H9 (cell line): ENCODE measurements around the gene SMLR1. TPM values are rescaled to one million over a fixed set of nuclear protein-coding genes. Genes with fewer than 3 reads are reported as not detected.

Source experiments
- DNase-seq: peaks from one replicate; pipeline ENCODE4 v3.0.0-alpha.2; 2017
- H2AFZ ChIP-seq: one replicate; pipeline ENCODE4 v1.6.1; 2013; ENCODE audit warnings: mild to moderate bottlenecking, low read length, control low read depth, moderate library complexity
- H2AK5ac ChIP-seq: 2 replicates; pipeline ENCODE4 v1.6.1; 2013; ENCODE audit warnings: low read length, control low read depth, mixed read lengths; ENCODE audit not compliant: insufficient read length
- H2BK120ac ChIP-seq: one replicate; pipeline ENCODE4 v1.6.1; 2013; ENCODE audit warnings: low read depth, mild to moderate bottlenecking, low read length, control low read depth, inconsistent platforms; ENCODE audit not compliant: poor library complexity, severe bottlenecking
- H2BK12ac ChIP-seq: 2 replicates; pipeline ENCODE4 v1.6.1; 2013; ENCODE audit warnings: low read length, control low read depth, mixed read lengths, low read depth; ENCODE audit not compliant: insufficient read length
- H2BK15ac ChIP-seq: 2 replicates; pipeline ENCODE4 v1.6.1; 2013; ENCODE audit warnings: low read depth, low read length, control low read depth
- H2BK20ac ChIP-seq: one replicate; pipeline ENCODE4 v1.6.1; 2013; ENCODE audit warnings: low read depth, mild to moderate bottlenecking, low read length, control low read depth, inconsistent platforms; ENCODE audit not compliant: poor library complexity, severe bottlenecking
- H2BK5ac ChIP-seq: 2 replicates; pipeline ENCODE4 v1.6.1; 2013; ENCODE audit warnings: low read length, control low read depth, mixed read lengths; ENCODE audit not compliant: insufficient read length
- H3K14ac ChIP-seq: 2 replicates; pipeline ENCODE4 v1.6.1; 2013; ENCODE audit warnings: low read length, control low read depth; ENCODE audit not compliant: insufficient read depth
- H3K18ac ChIP-seq: 2 replicates; pipeline ENCODE4 v1.6.1; 2013; ENCODE audit warnings: low read depth, mild to moderate bottlenecking, mixed read lengths, low read length, control low read depth; ENCODE audit not compliant: insufficient read length
- H3K23ac ChIP-seq: 2 replicates; pipeline ENCODE4 v1.6.1; 2013; ENCODE audit warnings: low read length, control low read depth, mixed read lengths, low read depth; ENCODE audit not compliant: insufficient read length
- H3K23me2 ChIP-seq: 2 replicates; pipeline ENCODE4 v1.6.1; 2013; ENCODE audit warnings: low read depth, mild to moderate bottlenecking, mixed read lengths, low read length, control low read depth; ENCODE audit not compliant: insufficient read length, poor library complexity, severe bottlenecking
- H3K27ac ChIP-seq: 2 replicates; pipeline ENCODE4 v1.5.1; 2013; ENCODE audit warnings: low read length, control low read depth, mixed read lengths, low read depth; ENCODE audit not compliant: insufficient read length
- H3K27me3 ChIP-seq: 2 replicates; pipeline ENCODE4 v1.6.1; 2013; ENCODE audit warnings: low read length, control low read depth, inconsistent platforms; ENCODE audit not compliant: insufficient read depth
- H3K4ac ChIP-seq: 2 replicates; pipeline ENCODE4 v1.6.1; 2013; ENCODE audit warnings: low read depth, mild to moderate bottlenecking, control low read depth, inconsistent platforms, low read length, moderate library complexity
- H3K4me1 ChIP-seq: 2 replicates; pipeline ENCODE4 v1.6.1; 2013; ENCODE audit warnings: low read length, control low read depth, inconsistent platforms; ENCODE audit not compliant: insufficient read depth
- H3K4me2 ChIP-seq: 2 replicates; pipeline ENCODE4 v1.6.1; 2013; ENCODE audit warnings: low read length, control low read depth, mixed read lengths; ENCODE audit not compliant: insufficient read length, insufficient read depth
- H3K56ac ChIP-seq: 2 replicates; pipeline ENCODE4 v1.6.1; 2013; ENCODE audit warnings: low read depth, mild to moderate bottlenecking, mixed read lengths, low read length, control low read depth; ENCODE audit not compliant: insufficient read length
- H3K79me1 ChIP-seq: 2 replicates; pipeline ENCODE4 v1.6.1; 2013; ENCODE audit warnings: low read depth, mild to moderate bottlenecking, moderate library complexity, low read length, control low read depth, inconsistent platforms; ENCODE audit not compliant: insufficient read depth, poor library complexity, severe bottlenecking
- H3K79me2 ChIP-seq: 2 replicates; pipeline ENCODE4 v1.6.1; 2013; ENCODE audit warnings: low read length, control low read depth, inconsistent platforms; ENCODE audit not compliant: insufficient read depth
- H3K9ac ChIP-seq: 2 replicates; pipeline ENCODE4 v1.6.1; 2013; ENCODE audit warnings: low read length, control low read depth, mixed read lengths; ENCODE audit not compliant: insufficient read length; ENCODE audit errors: extremely low read depth
- H3K9me3 ChIP-seq: one replicate; pipeline ENCODE4 v1.6.1; 2013; ENCODE audit warnings: low read depth, low read length, inconsistent platforms; ENCODE audit not compliant: control insufficient read depth
- H3T11ph ChIP-seq: one replicate; pipeline ENCODE4 v1.6.1; 2013; ENCODE audit warnings: mild to moderate bottlenecking, low read length, control low read depth, inconsistent platforms
- H4K20me1 ChIP-seq: one replicate; pipeline ENCODE4 v1.6.1; 2013; ENCODE audit not compliant: control insufficient read depth, insufficient read length, insufficient read depth
- H4K5ac ChIP-seq: 2 replicates; pipeline ENCODE4 v1.6.1; 2013; ENCODE audit warnings: low read depth, mild to moderate bottlenecking, mixed read lengths, low read length, control low read depth; ENCODE audit not compliant: insufficient read length
- H4K8ac ChIP-seq: replicated peaks from 2 replicates; pipeline ENCODE4 v1.6.1; 2013; ENCODE audit warnings: low read length, control low read depth, mixed read lengths, low read depth; ENCODE audit not compliant: insufficient read length
- H4K91ac ChIP-seq: 2 replicates; pipeline ENCODE4 v1.6.1; 2013; ENCODE audit warnings: low read depth, mild to moderate bottlenecking, moderate library complexity, mixed read lengths, low read length, control low read depth; ENCODE audit not compliant: insufficient read length
- H3K27ac Mint-ChIP-seq, 3 experiments: 2 replicates in 2 of 3; 3 replicates in 1 of 3; pipeline ENCODE4 v1.8.0; 2020 to 2021; ENCODE audit warnings: mixed read lengths in 3 of 3, mild to moderate bottlenecking in 1 of 3, moderate library complexity in 1 of 3
- H3K27me3 Mint-ChIP-seq: 2 replicates; pipeline ENCODE4 v1.8.0; 2021; ENCODE audit warnings: low read depth, mild to moderate bottlenecking, moderate library complexity, mixed read lengths
- H3K36me3 Mint-ChIP-seq, 3 experiments: 2 replicates in 2 of 3; 3 replicates in 1 of 3; pipeline ENCODE4 v1.8.0; 2020 to 2021; ENCODE audit warnings: low read depth in 3 of 3, mixed read lengths in 3 of 3; ENCODE audit not compliant: insufficient read depth in 1 of 3
- H3K4me1 Mint-ChIP-seq, 2 experiments: 2 replicates each; pipeline ENCODE4 v1.8.0; 2020; ENCODE audit warnings: mixed read lengths in 2 of 2
- H3K4me3 Mint-ChIP-seq, 2 experiments: 2 replicates in 1 of 2; 3 replicates in 1 of 2; pipeline ENCODE4 v1.8.0; 2020 to 2021; ENCODE audit warnings: mild to moderate bottlenecking in 2 of 2, mixed read lengths in 2 of 2, moderate library complexity in 1 of 2
- H3K9me3 Mint-ChIP-seq, 2 experiments: 2 replicates in 1 of 2; 3 replicates in 1 of 2; pipeline ENCODE4 v1.8.0; 2020; ENCODE audit warnings: mild to moderate bottlenecking in 2 of 2, mixed read lengths in 2 of 2, moderate library complexity in 1 of 2
- CTCF ChIP-seq: fragments of 200-600 bp; sonication (generic); conservative IDR thresholded peaks from 3 replicates; pipeline ENCODE4 v1.8.0; 2021; ENCODE audit warnings: antibody characterized with exemption, mild to moderate bottlenecking
- WGBS: extraction: QIAGEN DNeasy Blood & Tissue Kit; methylation state at CpG from one replicate; pipeline ENCODE4 v1.1.7; 2013; ENCODE audit warnings: missing lambda C conversion rate, low lambda C conversion rate, mixed read lengths; ENCODE audit not compliant: insufficient read length; ENCODE audit errors: extremely low coverage; 5-methylcytosine and 5-hydroxymethylcytosine counted together
- total RNA-seq: library from RNA; stranded (reverse); gene quantifications from 2 replicates; pipeline ENCODE4 v1.2.1, GENCODE V29; 2021

SMLR1 gene
- total RNA-seq, 1 experiment from 2014 or later = not detected

GRCh38 chr6:130872250-130873095 is 45.3 kb downstream of the SMLR1 start:
- no peak overlapping the region for H2AK5ac ChIP-seq
- no peak overlapping the region for H2BK12ac ChIP-seq
- H3K4me3 Mint-ChIP-seq = no peak overlapping the region
- H4K20me1 ChIP-seq = no peaks in the 10 kb centered on the region
- no peak overlapping the region for H3K9ac ChIP-seq
- no peak overlapping the region for H4K91ac ChIP-seq
- H2BK5ac ChIP-seq = no peak overlapping the region
- H3K27me3 ChIP-seq = no peaks in the 10 kb centered on the region
- no peaks in the 10 kb centered on the region for H3K79me1 ChIP-seq
- H3K23me2 ChIP-seq = no peaks in the 10 kb centered on the region
- no peak overlapping the region for H2BK120ac ChIP-seq
- no peaks in the 10 kb centered on the region for H3K4me1 ChIP-seq
- H3T11ph ChIP-seq = no peak overlapping the region
- H3K4ac ChIP-seq = no peak overlapping the region
- peaks cover 5 to 7% (median 6%) of the 10 kb centered on the region in 3 experiments; a peak in 4 of 7 replicates for H3K36me3 Mint-ChIP-seq
- peak; percentile 94 for TF ChIP-seq CTCF
- H3K14ac ChIP-seq = no peak overlapping the region
- H3K23ac ChIP-seq = no peak overlapping the region
- no peak overlapping the region for H3K27ac ChIP-seq
- peak overlapping the region in 2 of 3 experiments; percentile 22 to 53; a peak in 2 of 7 replicates for H3K27ac Mint-ChIP-seq
- H2BK15ac ChIP-seq = no peak overlapping the region
- DNase-seq = peak; percentile 60
- H2BK20ac ChIP-seq = no peak overlapping the region
- no peaks in the 10 kb centered on the region for H3K79me2 ChIP-seq
- peaks cover 12 to 13% of the 10 kb centered on the region in 2 experiments for H3K4me1 Mint-ChIP-seq
- no peaks in the 10 kb centered on the region for H3K9me3 ChIP-seq
- no peak overlapping the region for H3K56ac ChIP-seq
- no peak overlapping the region for H3K4me2 ChIP-seq
- no peak overlapping the region for H4K8ac ChIP-seq
- no peak overlapping the region for H3K18ac ChIP-seq
- H3K27me3 Mint-ChIP-seq = no peaks in the 10 kb centered on the region
- no peaks in the 10 kb centered on the region for H3K9me3 Mint-ChIP-seq
- WGBS = no CpG with 5 or more reads among the region's 8 CpGs
- no peak overlapping the region for H4K5ac ChIP-seq
- no peak overlapping the region for H2AFZ ChIP-seq
